PC-3 (cell line): Measurements from ENCODE around the gene ACOT13.

Experiments
- EZH2 ChIP-seq: fragments of 300-600 bp; sonication (generic); IDR thresholded peaks from one replicate; pipeline ENCODE4 v1.6.1; 2017; ENCODE audit warnings: antibody characterized with exemption, mild to moderate bottlenecking, low read length; ENCODE audit not compliant: unreplicated experiment
- TF ChIP-seq, protein P1 (sequence below): fragments of 300-600 bp; sonication (generic); conservative IDR thresholded peaks from 2 replicates; pipeline ENCODE4 v1.5.1; 2017; ENCODE audit warnings: antibody characterized with exemption, low read depth, mild to moderate bottlenecking, low read length

DNA sequence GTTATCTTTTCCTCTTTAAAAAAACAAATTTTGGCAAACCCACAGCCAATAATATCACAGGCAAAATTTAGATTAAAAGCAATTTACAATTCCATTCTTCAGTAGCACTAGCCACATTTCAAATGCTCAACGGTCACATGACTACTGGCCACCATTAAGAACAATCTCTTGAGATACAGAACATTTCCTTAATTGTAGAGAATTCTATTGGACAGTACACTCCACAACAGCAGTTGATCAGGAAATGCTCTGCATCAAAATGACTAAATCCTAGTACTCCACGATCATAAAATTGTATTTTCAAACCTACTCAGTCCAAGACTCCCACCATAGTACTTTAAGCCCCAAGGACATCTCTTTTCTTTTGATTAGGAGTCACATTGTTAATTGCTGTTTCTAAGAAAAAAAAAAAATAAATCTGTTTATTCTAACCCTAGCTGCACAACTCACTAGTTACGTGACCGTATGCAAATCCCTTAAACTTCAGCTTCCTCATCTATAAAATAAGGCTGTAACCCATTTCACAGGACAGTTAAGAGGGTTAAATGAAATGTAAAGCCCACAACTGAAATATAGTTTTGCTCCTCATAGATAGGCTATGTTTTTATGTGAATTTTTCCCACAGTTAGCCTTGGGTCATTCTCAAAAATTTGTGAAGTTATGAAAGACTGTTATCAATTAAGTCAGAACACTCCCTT lies 42.3 kb downstream of the ACOT13 start:
- TF ChIP-seq, protein P1, sequence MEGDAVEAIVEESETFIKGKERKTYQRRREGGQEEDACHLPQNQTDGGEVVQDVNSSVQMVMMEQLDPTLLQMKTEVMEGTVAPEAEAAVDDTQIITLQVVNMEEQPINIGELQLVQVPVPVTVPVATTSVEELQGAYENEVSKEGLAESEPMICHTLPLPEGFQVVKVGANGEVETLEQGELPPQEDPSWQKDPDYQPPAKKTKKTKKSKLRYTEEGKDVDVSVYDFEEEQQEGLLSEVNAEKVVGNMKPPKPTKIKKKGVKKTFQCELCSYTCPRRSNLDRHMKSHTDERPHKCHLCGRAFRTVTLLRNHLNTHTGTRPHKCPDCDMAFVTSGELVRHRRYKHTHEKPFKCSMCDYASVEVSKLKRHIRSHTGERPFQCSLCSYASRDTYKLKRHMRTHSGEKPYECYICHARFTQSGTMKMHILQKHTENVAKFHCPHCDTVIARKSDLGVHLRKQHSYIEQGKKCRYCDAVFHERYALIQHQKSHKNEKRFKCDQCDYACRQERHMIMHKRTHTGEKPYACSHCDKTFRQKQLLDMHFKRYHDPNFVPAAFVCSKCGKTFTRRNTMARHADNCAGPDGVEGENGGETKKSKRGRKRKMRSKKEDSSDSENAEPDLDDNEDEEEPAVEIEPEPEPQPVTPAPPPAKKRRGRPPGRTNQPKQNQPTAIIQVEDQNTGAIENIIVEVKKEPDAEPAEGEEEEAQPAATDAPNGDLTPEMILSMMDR: no peak
- no peak for TF ChIP-seq EZH2
